SU-DHL-6 (cell line): ENCODE results near the gene ABCA13.

Experiments
- H2AFZ ChIP-seq: fragments of 200-600 bp; sonication (generic); 2 replicates; pipeline ENCODE4 v1.6.1; 2014; ENCODE audit warnings: low read depth, mild to moderate bottlenecking, moderate library complexity, mixed read lengths, antibody characterized with exemption, low read length; ENCODE audit not compliant: severe bottlenecking
- H3F3A ChIP-seq: fragments of 200-600 bp; shearing (Covaris generic); 2 replicates; pipeline ENCODE4 v1.6.0; 2016; ENCODE audit warnings: antibody characterized with exemption, mild to moderate bottlenecking; ENCODE audit not compliant: insufficient read depth
- H3K27ac ChIP-seq: fragments of 200-600 bp; sonication (generic); 2 replicates; pipeline ENCODE4 v1.5.1; 2016; ENCODE audit warnings: low read depth, mild to moderate bottlenecking, low read length, moderate library complexity, mixed read lengths
- H3K27me3 ChIP-seq: fragments of 200-600 bp; sonication (generic), shearing (Covaris generic); 2 replicates; pipeline ENCODE4 v1.6.0; 2014; ENCODE audit warnings: mild to moderate bottlenecking, low read length
- H3K36me3 ChIP-seq: fragments of 200-600 bp; sonication (generic); 2 replicates; pipeline ENCODE4 v1.6.1; 2014; ENCODE audit warnings: mild to moderate bottlenecking, low read length, mixed read lengths
- H3K4me2 ChIP-seq: fragments of 300-600, 200-600 bp; shearing (Covaris generic), sonication (generic); 2 replicates; pipeline ENCODE4 v1.6.0; 2014; ENCODE audit warnings: low read length, low read depth, mild to moderate bottlenecking; ENCODE audit not compliant: poor library complexity, severe bottlenecking
- H3K4me3 ChIP-seq: fragments of 200-600 bp; sonication (generic); 2 replicates; pipeline ENCODE4 v1.5.1; 2014; ENCODE audit warnings: antibody characterized with exemption, low read length, mild to moderate bottlenecking, mixed read lengths; ENCODE audit not compliant: insufficient read depth, poor library complexity, severe bottlenecking
- H3K79me2 ChIP-seq: fragments of 200-600 bp; sonication (generic); 2 replicates; pipeline ENCODE4 v1.6.1; 2014; ENCODE audit warnings: mild to moderate bottlenecking, low read length, moderate library complexity; ENCODE audit not compliant: insufficient read depth
- H3K9ac ChIP-seq: fragments of 200-600 bp; sonication (generic); 2 replicates; pipeline ENCODE4 v1.7.0; 2014; ENCODE audit warnings: mild to moderate bottlenecking, low read length
- H3K9me2 ChIP-seq: fragments of 200-600 bp; sonication (generic); replicated peaks from 2 replicates; pipeline ENCODE4 v1.6.1; 2014; ENCODE audit warnings: low read length; ENCODE audit not compliant: insufficient read depth
- H3K9me3 ChIP-seq: fragments of 200-600 bp; sonication (generic); 2 replicates; pipeline ENCODE4 v1.6.1; 2014; ENCODE audit warnings: low read length, mixed read lengths; ENCODE audit not compliant: insufficient read depth
- H4K20me1 ChIP-seq: fragments of 200-600 bp; sonication (generic); 2 replicates; pipeline ENCODE4 v1.6.1; 2014; ENCODE audit warnings: low read depth, mild to moderate bottlenecking, antibody characterized with exemption, low read length, moderate library complexity, mixed read lengths
- EZH2phosphoT487 ChIP-seq: fragments of 200-600 bp; sonication (generic), shearing (Covaris generic); conservative IDR thresholded peaks from 2 replicates; pipeline ENCODE4 v1.6.1; 2018; ENCODE audit warnings: mild to moderate bottlenecking, antibody characterized with exemption, low read length, moderate library complexity, mixed read lengths
- TF ChIP-seq, protein P1 (sequence below): fragments of 200-600 bp; sonication (generic); IDR thresholded peaks from one replicate; pipeline ENCODE4 v1.5.1; 2017; ENCODE audit warnings: antibody characterized with exemption, mild to moderate bottlenecking, low read length, moderate library complexity; ENCODE audit not compliant: insufficient read depth, poor library complexity, severe bottlenecking

Gene ABCA13

DNA sequence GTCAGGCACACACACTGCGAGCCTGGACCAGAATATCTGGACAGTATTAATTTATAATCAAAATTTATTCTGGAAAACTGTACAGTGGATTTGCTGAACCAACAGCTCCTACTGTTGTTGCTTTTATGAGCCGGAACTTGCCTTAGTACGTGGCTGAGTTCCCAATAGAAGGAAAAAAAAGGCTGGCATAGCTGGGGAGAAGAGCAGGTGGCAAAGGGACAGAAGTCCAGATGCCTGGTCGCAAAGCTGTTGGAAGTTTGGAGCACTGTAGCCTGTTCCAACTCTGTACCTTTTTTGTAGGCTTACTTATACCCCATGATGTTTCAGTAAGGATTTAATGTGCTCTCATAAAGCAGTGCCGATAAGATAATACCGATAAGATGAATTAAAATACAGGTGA is 333.8 kb downstream of the ABCA13 start:
- no peak overlapping the region for H2AFZ ChIP-seq
- no peak overlapping the region for H3K4me3 ChIP-seq
- no peak for TF ChIP-seq EZH2phosphoT487
- TF ChIP-seq, protein P1, sequence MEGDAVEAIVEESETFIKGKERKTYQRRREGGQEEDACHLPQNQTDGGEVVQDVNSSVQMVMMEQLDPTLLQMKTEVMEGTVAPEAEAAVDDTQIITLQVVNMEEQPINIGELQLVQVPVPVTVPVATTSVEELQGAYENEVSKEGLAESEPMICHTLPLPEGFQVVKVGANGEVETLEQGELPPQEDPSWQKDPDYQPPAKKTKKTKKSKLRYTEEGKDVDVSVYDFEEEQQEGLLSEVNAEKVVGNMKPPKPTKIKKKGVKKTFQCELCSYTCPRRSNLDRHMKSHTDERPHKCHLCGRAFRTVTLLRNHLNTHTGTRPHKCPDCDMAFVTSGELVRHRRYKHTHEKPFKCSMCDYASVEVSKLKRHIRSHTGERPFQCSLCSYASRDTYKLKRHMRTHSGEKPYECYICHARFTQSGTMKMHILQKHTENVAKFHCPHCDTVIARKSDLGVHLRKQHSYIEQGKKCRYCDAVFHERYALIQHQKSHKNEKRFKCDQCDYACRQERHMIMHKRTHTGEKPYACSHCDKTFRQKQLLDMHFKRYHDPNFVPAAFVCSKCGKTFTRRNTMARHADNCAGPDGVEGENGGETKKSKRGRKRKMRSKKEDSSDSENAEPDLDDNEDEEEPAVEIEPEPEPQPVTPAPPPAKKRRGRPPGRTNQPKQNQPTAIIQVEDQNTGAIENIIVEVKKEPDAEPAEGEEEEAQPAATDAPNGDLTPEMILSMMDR: no peak
- H3K27ac ChIP-seq: no peak overlapping the region
- H3K79me2 ChIP-seq: no peaks in the 10 kb centered on the region
- no peaks in the 10 kb centered on the region for H3K27me3 ChIP-seq
- H3F3A ChIP-seq: no peaks in the 10 kb centered on the region
- no peaks in the 10 kb centered on the region for H4K20me1 ChIP-seq
- H3K4me2 ChIP-seq: no peak overlapping the region
- H3K9me2 ChIP-seq: no peaks in the 10 kb centered on the region
- no peak overlapping the region for H3K9ac ChIP-seq
- no peaks in the 10 kb centered on the region for H3K9me3 ChIP-seq
- no peaks in the 10 kb centered on the region for H3K36me3 ChIP-seq

GRCh38 chr7:48505466-48505865 is 334.2 kb downstream of the ABCA13 start:
- no peak overlapping the region for H2AFZ ChIP-seq
- H3K36me3 ChIP-seq: no peaks in the 10 kb centered on the region
- H3F3A ChIP-seq: no peaks in the 10 kb centered on the region
- H3K4me2 ChIP-seq: no peak overlapping the region
- TF ChIP-seq, protein P1: no peak
- no peak for TF ChIP-seq EZH2phosphoT487
- H3K27me3 ChIP-seq: no peaks in the 10 kb centered on the region
- H3K27ac ChIP-seq: no peak overlapping the region
- no peaks in the 10 kb centered on the region for H3K9me3 ChIP-seq
- H3K9ac ChIP-seq: no peak overlapping the region
- H3K9me2 ChIP-seq: no peaks in the 10 kb centered on the region
- no peak overlapping the region for H3K4me3 ChIP-seq
- H3K79me2 ChIP-seq: no peaks in the 10 kb centered on the region
- no peaks in the 10 kb centered on the region for H4K20me1 ChIP-seq

- Histone ChIP-seq H3K36me3 (no peaks in the 10 kb centered on the region), H2AFZ (no peak overlapping the region), H3K4me3 (no peak overlapping the region), H3K27ac (no peak overlapping the region), H3K9me3 (no peaks in the 10 kb centered on the region), H4K20me1 (no peaks in the 10 kb centered on the region), H3K27me3 (no peaks in the 10 kb centered on the region), H3K79me2 (no peaks in the 10 kb centered on the region), H3K9me2 (no peaks in the 10 kb centered on the region), H3K9ac (no peak overlapping the region), H3K4me2 (no peak overlapping the region), H3F3A (no peaks in the 10 kb centered on the region)
- no peak for TF ChIP-seq EZH2phosphoT487
- TF ChIP-seq, protein P1: no peak
Observed at GRCh38 chr7:48506569-48506968, 335.3 kb downstream of the ABCA13 start.
